A549 (cell line): ENCODE measurements around the gene PHPT1.
"Not testable (repeated sequence)": the region's sequence is repeated elsewhere in the genome, so short reads cannot be mapped to it uniquely, and the experiment has no call there.

Experiments used
- BHLHE40 ChIP-seq: IDR thresholded peaks from 2 replicates; pipeline ENCODE4 v1.6.1; 2012; ENCODE audit warnings: low read depth, low read length, inconsistent platforms
- CEBPB ChIP-seq, 2 experiments: fragments of >200 bp in 1 of 2; sonication (Bioruptor Twin) in 1 of 2; formaldehyde crosslinking in 1 of 2; IDR thresholded peaks; 2 replicates each; pipeline ENCODE4 v1.6.1; 2012 to 2016
- CHD2 ChIP-seq: fragments of 150-350 bp; IDR thresholded peaks from 2 replicates; pipeline ENCODE4 v1.6.1; 2014; ENCODE audit warnings: low read length; ENCODE audit not compliant: partially characterized antibody
- CTCF ChIP-seq: fragments of >200 bp; sonication (Bioruptor Twin); formaldehyde crosslinking; IDR thresholded peaks from 3 replicates; pipeline ENCODE4 v1.5.1; 2016
- EHMT2 ChIP-seq: fragments of 200-600 bp; sonication (generic); IDR thresholded peaks from 2 replicates; pipeline ENCODE4 v1.6.1; 2016; ENCODE audit warnings: antibody characterized with exemption, low read depth, mild to moderate bottlenecking, moderate library complexity
- EP300 ChIP-seq, 2 experiments: fragments of >200 bp; sonication (Bioruptor Twin); formaldehyde crosslinking; IDR thresholded peaks; 2 replicates in 1 of 2; 3 replicates in 1 of 2; pipeline ENCODE4 v1.6.1; 2016 to 2017
- MYC ChIP-seq: IDR thresholded peaks from 2 replicates; pipeline ENCODE4 v1.6.1; 2012; ENCODE audit warnings: mild to moderate bottlenecking, inconsistent platforms, low read length, improper control_type of control experiment, borderline replicate concordance
- PBX3 ChIP-seq: IDR thresholded peaks from 2 replicates; pipeline ENCODE4 v1.6.1; 2012
- POLR2A ChIP-seq: IDR thresholded peaks from 2 replicates; pipeline ENCODE4 v1.6.1; 2012; ENCODE audit warnings: mild to moderate bottlenecking, low read length
- RAD21 ChIP-seq, 2 experiments: fragments of >200 bp in 1 of 2; sonication (Bioruptor Twin) in 1 of 2; formaldehyde crosslinking in 1 of 2; IDR thresholded peaks in 1 of 2; conservative IDR thresholded peaks in 1 of 2; 2 replicates in 1 of 2; 3 replicates in 1 of 2; pipeline ENCODE4 v1.6.1; 2012 to 2018; ENCODE audit warnings: inconsistent platforms in 1 of 2
- USF2 ChIP-seq: fragments of 450-650 bp; IDR thresholded peaks from 2 replicates; pipeline ENCODE4 v1.6.1; 2014; ENCODE audit warnings: antibody characterized with exemption

- TF ChIP-seq USF2; CTCF; EP300 (IDR thresholded peaks at IDR 0.05); PBX3; CEBPB (IDR thresholded peaks at IDR 0.05); CHD2; RAD21 (conservative IDR thresholded peaks at IDR 0.05 in 1 of 2, IDR thresholded peaks at IDR 0.05 in 1 of 2); MYC; POLR2A; EHMT2; BHLHE40: not testable (repeated sequence)
These were observed 11.3 kb upstream of the PHPT1 start for GRCh38 chr9:136837856-136838277.
